DND-41 (cell line): ENCODE results near the gene TRERF1.
"Not testable (repeated sequence)": the region's sequence is repeated elsewhere in the genome, so short reads cannot be mapped to it uniquely, and the experiment has no call there.

ENCODE experiments used
- ATAC-seq: fragments of 200-7000 bp; cut with Tn5 transposase; 3 replicates; pipeline ENCODE4 v1.9.1; 2021; ENCODE audit warnings: low read depth; ENCODE audit not compliant: insufficient read depth
- DNase-seq: peaks from one replicate; pipeline ENCODE4 v3.0.0-alpha.2; 2020
- H2AFZ ChIP-seq: 2 replicates; pipeline ENCODE4 v1.6.0; 2012; ENCODE audit warnings: low read depth, low read length
- H3K27ac ChIP-seq: 2 replicates; pipeline ENCODE4 v1.5.1; 2012; ENCODE audit warnings: low read length, inconsistent platforms
- H3K27me3 ChIP-seq: fragments of 200-600 bp; sonication (generic); 2 replicates; pipeline ENCODE4 v1.6.0; 2012; ENCODE audit warnings: low read length, mild to moderate bottlenecking, inconsistent platforms; ENCODE audit not compliant: insufficient read depth, poor library complexity
- H3K36me3 ChIP-seq: 2 replicates; pipeline ENCODE4 v1.5.1; 2012; ENCODE audit warnings: low read length, inconsistent platforms; ENCODE audit not compliant: insufficient read depth
- H3K4me1 ChIP-seq: 2 replicates; pipeline ENCODE4 v1.5.1; 2012; ENCODE audit warnings: mild to moderate bottlenecking, low read length; ENCODE audit not compliant: insufficient read depth
- H3K4me2 ChIP-seq: 2 replicates; pipeline ENCODE4 v1.6.0; 2012; ENCODE audit warnings: mild to moderate bottlenecking, moderate library complexity, low read length, inconsistent platforms; ENCODE audit not compliant: insufficient read depth
- H3K4me3 ChIP-seq, 2 experiments: fragments of 200-600 bp in 1 of 2; shearing (Covaris generic) in 1 of 2; 2 replicates each; pipeline ENCODE4 v1.5.1; 2012 to 2016; ENCODE audit warnings: inconsistent platforms in 2 of 2, low read length in 2 of 2, mild to moderate bottlenecking in 2 of 2, low read depth in 1 of 2, moderate library complexity in 1 of 2
- H3K79me2 ChIP-seq: 2 replicates; pipeline ENCODE4 v1.6.0; 2012; ENCODE audit warnings: low read length, inconsistent platforms; ENCODE audit not compliant: insufficient read depth
- H3K9ac ChIP-seq: 2 replicates; pipeline ENCODE4 v1.6.0; 2012; ENCODE audit warnings: low read depth, mild to moderate bottlenecking, inconsistent platforms, low read length, moderate library complexity
- H3K9me3 ChIP-seq: 2 replicates; pipeline ENCODE4 v1.5.1; 2012; ENCODE audit warnings: low read length, moderate library complexity, mild to moderate bottlenecking, inconsistent platforms; ENCODE audit not compliant: insufficient read depth, severe bottlenecking
- H4K20me1 ChIP-seq: 2 replicates; pipeline ENCODE4 v1.6.0; 2012; ENCODE audit warnings: low read length; ENCODE audit not compliant: insufficient read depth
- CTCF ChIP-seq: IDR thresholded peaks from 2 replicates; pipeline ENCODE4 v1.5.1; 2012; ENCODE audit warnings: borderline replicate concordance, low read length, moderate library complexity, mild to moderate bottlenecking; ENCODE audit not compliant: poor library complexity, severe bottlenecking; ENCODE audit errors: extremely low read depth
- EZH2 ChIP-seq: IDR thresholded peaks from 3 replicates; pipeline ENCODE4 v1.6.1; 2012; ENCODE audit warnings: borderline replicate concordance, low read depth, mild to moderate bottlenecking, moderate library complexity, low read length, inconsistent platforms; ENCODE audit not compliant: severe bottlenecking

Gene TRERF1

DNA sequence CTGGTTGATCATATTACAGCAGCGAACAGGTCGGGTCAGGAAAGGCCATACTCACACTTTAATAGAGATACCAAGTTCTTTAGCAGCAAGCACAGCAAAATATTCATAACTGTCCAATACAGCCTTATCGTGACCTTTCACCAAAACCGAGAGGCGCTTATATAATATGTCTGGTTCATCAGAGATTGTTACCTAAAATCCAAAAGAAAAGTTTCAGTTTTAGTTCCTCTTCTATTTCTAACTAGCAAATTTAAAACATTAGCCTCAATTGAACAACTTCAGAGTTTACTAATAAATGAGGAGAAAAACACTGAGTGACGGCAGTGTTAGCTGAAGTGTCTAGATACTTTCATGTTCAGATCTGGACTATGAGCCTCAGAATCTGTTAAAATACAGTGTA lies 240.0 kb downstream of the TRERF1 start:
- Histone ChIP-seq H3K9me3 (no peaks in the 10 kb centered on the region), H3K4me1 (peaks cover 22% of the 10 kb centered on the region), H3K4me3 (no peak overlapping the region), H3K9ac (no peak overlapping the region), H3K79me2 (peaks cover 32% of the 10 kb centered on the region), H3K4me2 (no peak overlapping the region), H4K20me1 (no peaks in the 10 kb centered on the region), H3K27me3 (no peaks in the 10 kb centered on the region), H2AFZ (no peak overlapping the region), H3K27ac (no peak overlapping the region), H3K36me3 (peaks cover 70% of the 10 kb centered on the region)
- TF ChIP-seq CTCF = no peak
- no peak for TF ChIP-seq EZH2
- ATAC-seq = no peak
- DNase-seq = no peak

GRCh38 chr6:42210551-42210950 lies 241.2 kb downstream of the TRERF1 start:
- DNase-seq = no peak
- H3K27ac ChIP-seq = no peak overlapping the region
- peaks cover 77% of the 10 kb centered on the region for H3K36me3 ChIP-seq

DNA sequence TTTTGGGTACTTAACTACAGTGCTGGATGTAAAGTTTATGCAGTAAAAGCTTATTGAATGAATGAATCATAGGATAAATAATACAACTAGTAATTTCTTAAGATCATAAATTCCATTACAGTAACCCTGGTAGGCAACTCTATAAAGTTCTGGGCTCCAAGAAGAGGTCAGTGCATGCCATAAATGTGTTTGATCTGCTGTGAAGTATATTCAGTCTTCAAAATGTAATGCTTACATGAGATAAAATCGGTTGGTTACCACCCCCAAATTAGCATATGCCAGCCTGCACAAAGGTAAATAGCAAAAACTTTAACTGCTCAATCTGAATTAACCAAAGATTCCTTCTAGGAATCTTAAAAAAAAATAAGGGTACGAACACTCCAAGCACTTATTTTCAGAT lies 244.2 kb downstream of the TRERF1 start:
- H2AFZ ChIP-seq, H3K4me1 ChIP-seq, H3K27ac ChIP-seq, H3K4me3 ChIP-seq, H3K27me3 ChIP-seq, DNase-seq, H3K4me2 ChIP-seq, ATAC-seq, H3K9me3 ChIP-seq, H3K9ac ChIP-seq, H4K20me1 ChIP-seq, H3K79me2 ChIP-seq: not testable (repeated sequence)
- H3K36me3 ChIP-seq = peaks cover 65% of the 10 kb centered on the region

More at GRCh38 chr6:42210551-42210950, 241.2 kb downstream of the TRERF1 start:
- no peaks in the 10 kb centered on the region for H4K20me1 ChIP-seq
- peaks cover 11% of the 10 kb centered on the region for H3K4me1 ChIP-seq
- no peak overlapping the region for H2AFZ ChIP-seq
- no peak overlapping the region for H3K4me3 ChIP-seq
- H3K4me2 ChIP-seq = no peak overlapping the region
- peaks cover 20% of the 10 kb centered on the region for H3K79me2 ChIP-seq
- H3K27me3 ChIP-seq = no peaks in the 10 kb centered on the region
- no peak for ATAC-seq
- H3K9ac ChIP-seq = no peak overlapping the region
- no peaks in the 10 kb centered on the region for H3K9me3 ChIP-seq
- TF ChIP-seq CTCF (no peak), EZH2 (no peak)

DNA sequence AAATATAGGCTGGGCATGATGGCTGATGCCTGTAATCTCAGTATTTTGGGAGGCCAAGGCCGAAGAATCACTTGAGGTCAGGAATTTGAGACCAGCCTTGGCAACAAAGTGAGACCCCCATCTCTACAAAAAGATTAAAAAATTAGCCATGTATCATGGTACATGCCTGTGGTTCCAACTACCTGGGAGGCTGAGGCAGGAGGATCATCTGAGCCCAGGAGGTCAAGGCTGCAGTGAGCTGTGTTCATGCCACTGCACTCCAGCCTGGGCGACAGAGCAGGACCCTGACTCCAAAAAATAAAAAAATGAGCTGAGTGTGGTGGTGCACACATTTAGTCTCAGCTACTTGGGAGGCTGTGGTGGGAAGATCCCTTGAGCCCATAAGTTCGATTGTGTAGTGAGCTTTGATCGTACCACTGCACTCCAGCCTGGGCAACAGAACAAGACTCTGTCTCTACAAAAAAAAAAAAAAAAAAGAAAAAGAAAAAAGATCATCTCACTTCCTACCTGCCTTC lies 246.9 kb downstream of the TRERF1 start:
- H2AFZ ChIP-seq = no peak overlapping the region
- TF ChIP-seq CTCF = no peak
- no peak for TF ChIP-seq EZH2
- no peak overlapping the region for H3K27ac ChIP-seq
- H3K4me2 ChIP-seq = no peak overlapping the region
- ATAC-seq (no peak), DNase-seq (no peak)
- H3K79me2 ChIP-seq = no peaks in the 10 kb centered on the region
- no peak overlapping the region for H3K4me3 ChIP-seq
- H3K27me3 ChIP-seq = no peaks in the 10 kb centered on the region
- no peak overlapping the region for H3K9ac ChIP-seq
- H4K20me1 ChIP-seq = no peaks in the 10 kb centered on the region
- H3K36me3 ChIP-seq = peaks cover 41% of the 10 kb centered on the region
- no peaks in the 10 kb centered on the region for H3K4me1 ChIP-seq
- H3K9me3 ChIP-seq = no peaks in the 10 kb centered on the region
